ENCODE data around the gene RBBP9.
"Not testable (repeated sequence)": the region's sequence is repeated elsewhere in the genome, so short reads cannot be mapped to it uniquely, and the experiment has no call there.

The RBBP9 gene

GRCh38 chr20:18504479-18505060, 7.5 kb upstream of the RBBP9 start:
- DNase-seq (ENCODE audit: low read depth), result no peak

GRCh38 chr20:18501672-18502071, 4.6 kb upstream of the RBBP9 start:
- DNase-seq (ENCODE audit: low read depth), result not testable (repeated sequence)

GRCh38 chr20:18497603-18498002, 578 bp upstream of the RBBP9 start:
- no peak for DNase-seq (ENCODE audit: low read depth)

- DNase-seq (ENCODE audit: low read depth), result no peak
Observed at GRCh38 chr20:18496042-18496441, 983 bp downstream of the RBBP9 start.

GRCh38 chr20:18488301-18488700, 8.7 kb downstream of the RBBP9 start:
- DNase-seq (ENCODE audit: low read depth), result no peak

GRCh38 chr20:18481596-18481995, 15.4 kb downstream of the RBBP9 start:
- no peak for DNase-seq (ENCODE audit: low read depth)

GRCh38 chr20:18477821-18478220, 19.2 kb downstream of the RBBP9 start:
- no peak for DNase-seq (ENCODE audit: low read depth)

- DNase-seq (ENCODE audit: low read depth), result no peak
Observed at GRCh38 chr20:18477218-18477617, 19.8 kb downstream of the RBBP9 start.

- DNase-seq (ENCODE audit: low read depth), result peak; percentile 91
Observed at GRCh38 chr20:18466894-18467730, 29.9 kb downstream of the RBBP9 start, which contains the start of the genes DZANK1 and POLR3F. TSS of gene DZANK1 (minus strand) at chr20:18467030. CDS start at chr20:18465358, 1,672 bp downstream. TSS of gene POLR3F (plus strand) at chr20:18467390. CDS start at chr20:18467507, 117 bp downstream.

- DNase-seq (ENCODE audit: low read depth), result no peak
Observed at GRCh38 chr20:18466574-18466893, 30.5 kb downstream of the RBBP9 start.

GRCh38 chr20:18465536-18466200, 31.4 kb downstream of the RBBP9 start:
- no peak for DNase-seq (ENCODE audit: low read depth)

GRCh38 chr20:18456600-18456999, 40.4 kb downstream of the RBBP9 start:
- DNase-seq (ENCODE audit: low read depth), result no peak

GRCh38 chr20:18443886-18444285, 53.1 kb downstream of the RBBP9 start:
- DNase-seq (ENCODE audit: low read depth), result no peak

- no peak for DNase-seq (ENCODE audit: low read depth)
Observed at GRCh38 chr20:18440403-18440802, 56.6 kb downstream of the RBBP9 start.

- DNase-seq (ENCODE audit: low read depth), result no peak
Observed at GRCh38 chr20:18436847-18437246, 60.2 kb downstream of the RBBP9 start.
